ENCODE results near the gene CXCL3. TPM values are rescaled to one million over a fixed set of nuclear protein-coding genes. Genes with fewer than 3 reads are reported as not detected.

The CXCL3 gene
- total and polyA plus RNA-seq, 2 donors (not counting 1 experiment from before 2014, with no cell fraction given), result 0.51 to 2.5 TPM

- Histone ChIP-seq H3K4me3 (replicated peaks in 1 of 4; ENCODE audit: control extremely low read depth in 1 of 4, insufficient read depth in 1 of 4, low read depth in 3 of 4, low read length in 4 of 4) (no peak overlapping the region), H3K9me3 (ENCODE audit: control insufficient read depth, insufficient read depth, low read depth, low read length) (no peaks in the 10 kb centered on the region), H3K4me2 (ENCODE audit: extremely low read depth, insufficient read depth, low read length) (no peak overlapping the region), H3K4me1 (ENCODE audit: control insufficient read depth, extremely low read depth, insufficient read depth, low read length) (peaks cover 2% of the 10 kb centered on the region), H3K79me2 (ENCODE audit: control insufficient read depth, insufficient read depth, low read length) (no peaks in the 10 kb centered on the region), H3K27me3 (ENCODE audit: control insufficient read depth, insufficient read depth, low read length) (no peaks in the 10 kb centered on the region), H3K9ac (ENCODE audit: insufficient read depth, low read length) (no peak overlapping the region), H3K36me3 (ENCODE audit: control insufficient read depth, insufficient read depth, low read length) (no peaks in the 10 kb centered on the region), H4K20me1 (ENCODE audit: control insufficient read depth, extremely low read depth, insufficient read depth, low read length) (no peaks in the 10 kb centered on the region), H2AFZ (ENCODE audit: low read length) (no peak overlapping the region), H3K27ac (ENCODE audit: insufficient read depth, low read length) (no peak overlapping the region)
- DNase-seq (ENCODE audit: low read depth in 2 of 2), result no peak
- no peak for TF ChIP-seq CTCF (conservative IDR thresholded peaks at IDR 0.05 in 1 of 2, IDR thresholded peaks at IDR 0.05 in 1 of 2; ENCODE audit: low read depth in 1 of 2, low read length in 2 of 2)
- TF ChIP-seq EZH2 (IDR thresholded peaks at IDR 0.05; ENCODE audit: low read length, missing control alignments), result no peak
Measured at GRCh38 chr4:74045247-74045646, 6.8 kb upstream of the CXCL3 start.

GRCh38 chr4:74044677-74045076 lies 6.2 kb upstream of the CXCL3 start:
- no peaks in the 10 kb centered on the region for H4K20me1 ChIP-seq (ENCODE audit: control insufficient read depth, extremely low read depth, insufficient read depth, low read length)
- DNase-seq (ENCODE audit: low read depth in 2 of 2), result peak in 1 of 2 donors; percentile 70

GRCh38 chr4:74042681-74043080 lies 4.2 kb upstream of the CXCL3 start:
- Histone ChIP-seq H3K36me3 (ENCODE audit: control insufficient read depth, insufficient read depth, low read length) (no peaks in the 10 kb centered on the region), H3K4me1 (ENCODE audit: control insufficient read depth, extremely low read depth, insufficient read depth, low read length) (peaks cover 2% of the 10 kb centered on the region), H3K27ac (ENCODE audit: insufficient read depth, low read length) (no peak overlapping the region), H3K9ac (ENCODE audit: insufficient read depth, low read length) (no peak overlapping the region), H4K20me1 (ENCODE audit: control insufficient read depth, extremely low read depth, insufficient read depth, low read length) (no peaks in the 10 kb centered on the region), H2AFZ (ENCODE audit: low read length) (no peak overlapping the region), H3K79me2 (ENCODE audit: control insufficient read depth, insufficient read depth, low read length) (no peaks in the 10 kb centered on the region), H3K9me3 (ENCODE audit: control insufficient read depth, insufficient read depth, low read depth, low read length) (no peaks in the 10 kb centered on the region), H3K4me2 (ENCODE audit: extremely low read depth, insufficient read depth, low read length) (no peak overlapping the region), H3K27me3 (ENCODE audit: control insufficient read depth, insufficient read depth, low read length) (no peaks in the 10 kb centered on the region), H3K4me3 (replicated peaks in 1 of 4; ENCODE audit: control extremely low read depth in 1 of 4, insufficient read depth in 1 of 4, low read depth in 3 of 4, low read length in 4 of 4) (no peak overlapping the region)
- no peak for TF ChIP-seq EZH2 (IDR thresholded peaks at IDR 0.05; ENCODE audit: low read length, missing control alignments)
- TF ChIP-seq CTCF (conservative IDR thresholded peaks at IDR 0.05 in 1 of 2, IDR thresholded peaks at IDR 0.05 in 1 of 2; ENCODE audit: low read depth in 1 of 2, low read length in 2 of 2), result no peak
- no peak for DNase-seq (ENCODE audit: low read depth in 2 of 2)

More at GRCh38 chr4:74044677-74045076, 6.2 kb upstream of the CXCL3 start:
- Histone ChIP-seq H2AFZ (ENCODE audit: low read length) (no peak overlapping the region), H3K27ac (ENCODE audit: insufficient read depth, low read length) (no peak overlapping the region), H3K4me3 (replicated peaks in 1 of 4; ENCODE audit: control extremely low read depth in 1 of 4, insufficient read depth in 1 of 4, low read depth in 3 of 4, low read length in 4 of 4) (no peak overlapping the region), H3K9me3 (ENCODE audit: control insufficient read depth, insufficient read depth, low read depth, low read length) (no peaks in the 10 kb centered on the region), H3K36me3 (ENCODE audit: control insufficient read depth, insufficient read depth, low read length) (no peaks in the 10 kb centered on the region), H3K4me1 (ENCODE audit: control insufficient read depth, extremely low read depth, insufficient read depth, low read length) (peaks cover 2% of the 10 kb centered on the region), H3K4me2 (ENCODE audit: extremely low read depth, insufficient read depth, low read length) (no peak overlapping the region), H3K27me3 (ENCODE audit: control insufficient read depth, insufficient read depth, low read length) (no peaks in the 10 kb centered on the region), H3K9ac (ENCODE audit: insufficient read depth, low read length) (no peak overlapping the region), H3K79me2 (ENCODE audit: control insufficient read depth, insufficient read depth, low read length) (no peaks in the 10 kb centered on the region)
- TF ChIP-seq EZH2 (IDR thresholded peaks at IDR 0.05; ENCODE audit: low read length, missing control alignments), result no peak
- TF ChIP-seq CTCF (conservative IDR thresholded peaks at IDR 0.05 in 1 of 2, IDR thresholded peaks at IDR 0.05 in 1 of 2; ENCODE audit: low read depth in 1 of 2, low read length in 2 of 2), result no peak
